ENCODE results near the gene ADGRF3.

DNA sequence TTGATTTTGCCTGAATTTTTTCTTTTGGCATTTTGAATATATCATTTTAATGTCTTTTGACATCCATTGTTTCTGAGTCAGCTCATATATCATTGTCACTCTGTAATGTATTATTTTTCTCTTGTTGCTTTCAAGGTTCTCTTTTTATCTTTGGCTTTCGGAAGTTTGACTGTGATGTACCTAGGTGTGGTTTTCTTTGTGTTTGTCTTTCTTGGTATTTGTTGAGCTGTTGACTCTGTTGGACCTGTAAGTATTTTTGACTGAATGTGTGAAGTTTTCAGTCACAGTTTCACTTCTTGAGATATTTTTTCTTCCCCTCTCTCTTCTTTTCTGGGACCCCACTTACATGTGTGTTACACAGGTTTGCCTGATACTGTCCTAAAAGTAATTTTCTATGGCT lies 30.2 kb upstream of the ADGRF3 start:
- TF ChIP-seq FOXJ3 (CRISPR knock-in tag; IDR thresholded peaks at IDR 0.05) (no peak), BHLHE40 (IDR thresholded peaks at IDR 0.05; ENCODE audit: low read length) (no peak), SMARCA5 (IDR thresholded peaks at IDR 0.05) (no peak), SP2 (IDR thresholded peaks at IDR 0.05; ENCODE audit: extremely low read depth, low read depth, low read length, poor library complexity, severe bottlenecking) (no peak), JUN (IDR thresholded peaks at IDR 0.05; ENCODE audit: borderline replicate concordance, low read depth, low read length) (no peak), JUN (CRISPR knock-in tag; IDR thresholded peaks at IDR 0.05; ENCODE audit: borderline replicate concordance) (no peak), CREB1 (IDR thresholded peaks at IDR 0.05) (no peak), CREB1 (CRISPR knock-in tag; IDR thresholded peaks at IDR 0.05) (no peak), TCF7L2 (IDR thresholded peaks at IDR 0.05; ENCODE audit: low read depth, low read length) (no peak), GABPA (tag; conservative IDR thresholded peaks at IDR 0.05; ENCODE audit: low read depth) (no peak)
- TF ChIP-seq, protein P1, sequence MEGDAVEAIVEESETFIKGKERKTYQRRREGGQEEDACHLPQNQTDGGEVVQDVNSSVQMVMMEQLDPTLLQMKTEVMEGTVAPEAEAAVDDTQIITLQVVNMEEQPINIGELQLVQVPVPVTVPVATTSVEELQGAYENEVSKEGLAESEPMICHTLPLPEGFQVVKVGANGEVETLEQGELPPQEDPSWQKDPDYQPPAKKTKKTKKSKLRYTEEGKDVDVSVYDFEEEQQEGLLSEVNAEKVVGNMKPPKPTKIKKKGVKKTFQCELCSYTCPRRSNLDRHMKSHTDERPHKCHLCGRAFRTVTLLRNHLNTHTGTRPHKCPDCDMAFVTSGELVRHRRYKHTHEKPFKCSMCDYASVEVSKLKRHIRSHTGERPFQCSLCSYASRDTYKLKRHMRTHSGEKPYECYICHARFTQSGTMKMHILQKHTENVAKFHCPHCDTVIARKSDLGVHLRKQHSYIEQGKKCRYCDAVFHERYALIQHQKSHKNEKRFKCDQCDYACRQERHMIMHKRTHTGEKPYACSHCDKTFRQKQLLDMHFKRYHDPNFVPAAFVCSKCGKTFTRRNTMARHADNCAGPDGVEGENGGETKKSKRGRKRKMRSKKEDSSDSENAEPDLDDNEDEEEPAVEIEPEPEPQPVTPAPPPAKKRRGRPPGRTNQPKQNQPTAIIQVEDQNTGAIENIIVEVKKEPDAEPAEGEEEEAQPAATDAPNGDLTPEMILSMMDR (IDR thresholded peaks at IDR 0.05 in 2 of 3, conservative IDR thresholded peaks at IDR 0.05 in 1 of 3; ENCODE audit: insufficient read depth in 2 of 3, low read depth in 1 of 3, low read length in 3 of 3) = no peak
- TF ChIP-seq, protein P2, sequence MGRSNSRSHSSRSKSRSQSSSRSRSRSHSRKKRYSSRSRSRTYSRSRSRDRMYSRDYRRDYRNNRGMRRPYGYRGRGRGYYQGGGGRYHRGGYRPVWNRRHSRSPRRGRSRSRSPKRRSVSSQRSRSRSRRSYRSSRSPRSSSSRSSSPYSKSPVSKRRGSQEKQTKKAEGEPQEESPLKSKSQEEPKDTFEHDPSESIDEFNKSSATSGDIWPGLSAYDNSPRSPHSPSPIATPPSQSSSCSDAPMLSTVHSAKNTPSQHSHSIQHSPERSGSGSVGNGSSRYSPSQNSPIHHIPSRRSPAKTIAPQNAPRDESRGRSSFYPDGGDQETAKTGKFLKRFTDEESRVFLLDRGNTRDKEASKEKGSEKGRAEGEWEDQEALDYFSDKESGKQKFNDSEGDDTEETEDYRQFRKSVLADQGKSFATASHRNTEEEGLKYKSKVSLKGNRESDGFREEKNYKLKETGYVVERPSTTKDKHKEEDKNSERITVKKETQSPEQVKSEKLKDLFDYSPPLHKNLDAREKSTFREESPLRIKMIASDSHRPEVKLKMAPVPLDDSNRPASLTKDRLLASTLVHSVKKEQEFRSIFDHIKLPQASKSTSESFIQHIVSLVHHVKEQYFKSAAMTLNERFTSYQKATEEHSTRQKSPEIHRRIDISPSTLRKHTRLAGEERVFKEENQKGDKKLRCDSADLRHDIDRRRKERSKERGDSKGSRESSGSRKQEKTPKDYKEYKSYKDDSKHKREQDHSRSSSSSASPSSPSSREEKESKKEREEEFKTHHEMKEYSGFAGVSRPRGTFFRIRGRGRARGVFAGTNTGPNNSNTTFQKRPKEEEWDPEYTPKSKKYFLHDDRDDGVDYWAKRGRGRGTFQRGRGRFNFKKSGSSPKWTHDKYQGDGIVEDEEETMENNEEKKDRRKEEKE (IDR thresholded peaks at IDR 0.05; ENCODE audit: borderline replicate concordance in 1 of 2, control insufficient read depth in 1 of 2, low read depth in 2 of 2, low read length in 1 of 2) = no peak
- TF ChIP-seq, protein P3, sequence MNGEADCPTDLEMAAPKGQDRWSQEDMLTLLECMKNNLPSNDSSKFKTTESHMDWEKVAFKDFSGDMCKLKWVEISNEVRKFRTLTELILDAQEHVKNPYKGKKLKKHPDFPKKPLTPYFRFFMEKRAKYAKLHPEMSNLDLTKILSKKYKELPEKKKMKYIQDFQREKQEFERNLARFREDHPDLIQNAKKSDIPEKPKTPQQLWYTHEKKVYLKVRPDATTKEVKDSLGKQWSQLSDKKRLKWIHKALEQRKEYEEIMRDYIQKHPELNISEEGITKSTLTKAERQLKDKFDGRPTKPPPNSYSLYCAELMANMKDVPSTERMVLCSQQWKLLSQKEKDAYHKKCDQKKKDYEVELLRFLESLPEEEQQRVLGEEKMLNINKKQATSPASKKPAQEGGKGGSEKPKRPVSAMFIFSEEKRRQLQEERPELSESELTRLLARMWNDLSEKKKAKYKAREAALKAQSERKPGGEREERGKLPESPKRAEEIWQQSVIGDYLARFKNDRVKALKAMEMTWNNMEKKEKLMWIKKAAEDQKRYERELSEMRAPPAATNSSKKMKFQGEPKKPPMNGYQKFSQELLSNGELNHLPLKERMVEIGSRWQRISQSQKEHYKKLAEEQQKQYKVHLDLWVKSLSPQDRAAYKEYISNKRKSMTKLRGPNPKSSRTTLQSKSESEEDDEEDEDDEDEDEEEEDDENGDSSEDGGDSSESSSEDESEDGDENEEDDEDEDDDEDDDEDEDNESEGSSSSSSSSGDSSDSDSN (IDR thresholded peaks at IDR 0.05; ENCODE audit: borderline replicate concordance in 1 of 2, low read depth in 2 of 2, low read length in 2 of 2) = no peak
